ENCODE data around the gene NFKB2.

NFKB2 gene

GRCh38 chr10:102422545-102423129 lies 27.1 kb downstream of the NFKB2 start:
- no peak for DNase-seq (ENCODE audit: low read depth)

DNA sequence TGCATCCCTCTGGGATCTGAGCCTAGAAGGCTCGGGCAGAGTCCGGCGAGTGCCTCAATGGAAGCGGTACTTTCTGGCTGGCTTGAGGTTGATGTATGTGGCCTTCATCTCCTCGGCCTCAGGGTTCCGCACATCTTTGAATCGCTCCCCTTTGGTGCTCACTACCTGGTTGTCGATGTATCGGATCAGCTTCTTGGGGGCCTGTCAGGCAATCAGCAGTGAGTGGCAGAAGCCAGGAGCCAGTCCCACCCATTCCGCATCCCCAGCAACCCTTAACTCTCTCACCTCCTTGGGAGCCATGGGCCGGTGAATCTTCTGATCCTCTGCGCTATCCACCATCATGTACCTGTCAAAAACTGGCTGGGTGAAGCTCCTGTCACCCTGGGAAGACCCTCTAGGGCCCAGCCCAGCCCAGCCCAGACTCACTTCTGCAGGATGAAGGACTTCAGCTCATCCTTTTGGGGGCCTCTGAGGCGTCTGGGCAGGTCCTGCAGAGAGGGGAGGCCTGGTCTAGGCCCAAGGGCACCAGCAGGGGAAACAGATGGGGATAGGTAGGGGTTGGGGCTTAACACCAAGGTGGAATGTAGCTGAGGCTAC lies 28.0 kb downstream of the NFKB2 start:
- DNase-seq (ENCODE audit: low read depth), result no peak

DNA sequence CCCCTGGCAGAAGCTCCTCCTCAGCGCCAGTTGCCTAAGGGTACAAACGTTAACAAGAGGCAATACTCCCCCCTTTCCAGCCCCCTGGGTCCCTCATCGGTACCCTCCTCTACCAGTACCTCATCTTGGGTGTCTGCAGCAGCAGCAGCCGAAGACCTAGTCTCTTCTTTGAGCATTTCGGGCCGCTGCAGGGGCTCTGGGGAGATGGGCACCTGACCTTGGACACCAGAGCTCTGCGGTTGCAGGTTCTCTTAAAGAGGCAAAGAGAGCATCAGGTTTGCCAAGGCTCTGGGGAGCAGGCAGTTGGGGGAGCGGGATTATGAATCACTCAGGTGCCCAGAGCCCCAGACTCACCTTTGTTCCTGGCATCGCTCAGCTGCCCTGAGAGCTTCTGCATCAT lies 28.6 kb downstream of the NFKB2 start:
- no peak for DNase-seq (ENCODE audit: low read depth)

DNA sequence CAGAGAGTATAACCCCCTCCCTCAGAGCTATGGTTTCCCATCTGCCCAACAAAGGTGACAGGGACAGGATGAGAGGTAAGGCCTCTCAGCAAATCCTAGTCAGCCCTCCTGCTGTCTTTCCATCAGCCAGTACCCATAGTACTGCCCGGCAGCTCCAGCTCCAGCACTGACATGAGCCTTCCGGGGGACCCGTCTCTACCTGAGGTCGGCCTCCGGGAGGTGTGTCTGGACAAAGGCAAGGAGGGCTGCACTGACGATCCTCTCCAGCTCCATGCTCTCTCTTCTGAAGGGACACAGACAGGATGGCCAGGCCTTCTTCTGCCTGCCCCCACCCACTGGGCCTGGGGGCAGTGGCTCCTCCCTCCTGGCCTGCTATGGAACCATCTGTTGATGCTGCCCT lies 29.4 kb downstream of the NFKB2 start:
- no peak for DNase-seq (ENCODE audit: low read depth)

- no peak for DNase-seq (ENCODE audit: low read depth)
These were observed 29.9 kb downstream of the NFKB2 start for GRCh38 chr10:102425444-102425843.

DNA sequence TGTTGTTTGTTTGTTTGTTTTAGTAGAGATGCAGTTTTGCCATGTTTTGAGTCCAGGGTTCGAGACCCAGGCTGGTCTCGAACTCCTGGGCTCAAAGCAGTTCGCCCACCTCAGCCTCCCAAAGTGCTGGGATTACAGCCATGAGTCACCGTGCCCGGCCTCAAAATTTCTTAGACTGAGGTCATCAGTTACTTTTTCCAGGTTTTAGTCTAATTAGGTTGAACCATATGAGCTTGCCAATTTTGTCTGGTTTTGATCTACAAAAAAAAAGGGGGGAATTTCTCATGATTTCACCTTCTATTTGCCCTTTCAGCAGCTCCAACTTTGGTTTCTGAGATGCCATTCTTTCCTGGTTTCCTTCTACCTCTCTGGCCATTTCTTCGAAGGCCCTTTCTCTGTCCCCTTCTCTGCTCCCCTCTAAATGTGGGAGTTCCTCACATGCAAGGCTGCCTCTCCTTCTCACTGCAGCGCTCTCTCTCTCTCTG lies 31.3 kb downstream of the NFKB2 start:
- no peak for DNase-seq (ENCODE audit: low read depth)

DNA sequence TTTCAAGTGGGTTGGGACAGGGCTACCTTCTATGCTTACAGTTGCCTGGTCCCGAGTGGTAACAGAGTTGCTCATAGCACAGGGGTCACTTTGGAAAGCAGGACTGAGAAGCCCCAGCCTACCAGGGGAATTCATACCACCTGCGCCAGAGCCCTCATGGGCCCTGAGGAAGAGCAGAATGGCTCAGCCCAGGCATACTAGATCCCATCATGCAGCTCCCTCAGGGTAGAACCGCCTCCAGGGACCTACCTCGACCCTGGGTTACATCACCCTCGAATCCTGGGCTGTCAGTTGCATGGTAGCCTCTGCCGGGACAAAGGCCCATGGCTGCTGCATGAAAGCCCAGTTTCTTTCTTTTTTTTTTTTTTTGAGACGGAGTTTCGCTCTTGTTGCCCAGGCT lies 34.0 kb downstream of the NFKB2 start:
- DNase-seq (ENCODE audit: low read depth), result no peak

DNA sequence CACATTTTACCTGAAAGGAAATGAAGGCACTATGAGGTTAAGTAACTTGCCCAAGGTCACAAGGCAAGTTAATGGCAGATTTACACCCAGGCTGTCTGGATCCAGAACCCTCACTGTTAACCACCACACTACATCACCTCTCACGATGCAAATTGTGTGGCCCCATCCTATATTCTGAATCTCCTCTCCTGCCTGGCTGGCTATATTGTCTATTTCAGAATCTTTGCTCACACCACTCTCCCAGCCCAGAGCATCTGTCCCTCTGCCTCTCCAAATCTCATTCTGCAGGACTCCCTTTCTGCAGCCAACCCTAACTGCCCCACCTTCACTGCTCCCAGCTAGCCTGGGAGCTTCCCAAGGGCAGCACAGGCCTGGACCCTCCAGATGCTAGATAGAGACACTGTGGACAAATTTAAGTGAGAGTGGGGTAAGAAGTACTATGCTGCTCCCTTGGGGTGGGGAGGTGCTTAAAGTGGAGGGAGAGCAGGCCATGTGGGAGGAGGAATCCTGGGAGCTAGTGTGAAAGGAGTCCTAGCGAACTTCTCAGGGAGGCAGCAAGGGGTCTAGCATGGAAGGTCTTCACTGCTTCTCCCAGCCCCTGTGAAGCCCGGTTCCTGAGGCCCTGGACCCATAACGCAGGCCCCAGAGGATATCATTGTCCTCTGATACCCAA lies 36.1 kb downstream of the NFKB2 start:
- no peak for DNase-seq (ENCODE audit: low read depth)

DNA sequence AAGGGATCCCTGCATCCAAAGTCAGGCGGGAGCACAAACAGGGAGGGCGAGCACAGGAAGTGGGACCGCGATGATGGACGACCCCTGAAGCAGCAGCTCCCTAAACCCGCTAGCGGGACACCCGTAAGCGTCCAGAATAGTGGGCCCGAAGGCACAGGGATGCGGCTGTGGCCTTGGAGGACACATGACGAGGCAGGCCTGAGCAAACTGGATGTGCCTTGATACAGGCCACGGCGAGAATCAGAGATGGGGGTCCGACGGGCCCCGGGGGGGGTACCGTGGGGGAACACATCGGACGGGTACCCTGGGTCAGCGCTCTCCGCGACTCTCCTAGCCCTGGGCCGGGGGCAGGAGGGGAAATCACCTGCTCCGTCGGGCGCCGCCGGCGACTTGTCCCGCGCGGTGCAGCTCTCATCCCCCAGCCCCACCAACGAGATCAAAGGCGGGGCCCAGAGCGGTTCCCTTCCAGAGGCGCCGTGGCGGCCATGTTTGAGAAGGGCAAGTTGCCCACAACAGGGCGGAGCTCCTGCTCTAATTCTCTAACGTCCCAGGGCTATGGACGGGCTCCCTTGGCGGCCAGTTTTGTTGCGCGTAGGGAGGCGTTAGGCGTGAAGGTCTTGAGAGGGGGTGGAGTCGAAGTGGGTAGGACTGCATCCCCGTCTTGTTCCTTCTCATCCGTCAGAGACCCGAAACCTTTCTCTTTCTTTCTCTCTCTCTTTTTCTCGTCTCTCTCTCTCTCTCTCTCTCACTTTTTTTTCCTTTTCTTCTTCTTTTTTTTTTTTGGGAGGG lies 36.9 kb downstream of the NFKB2 start, which contains the start of gene CUEDC2:
Gene CUEDC2, minus strand, starts transcription at position 413 of the 789 bp plus-strand sequence. CDS start 7,386 bp downstream, outside the sequence.
- DNase-seq (ENCODE audit: low read depth), result peak; percentile 95

DNA sequence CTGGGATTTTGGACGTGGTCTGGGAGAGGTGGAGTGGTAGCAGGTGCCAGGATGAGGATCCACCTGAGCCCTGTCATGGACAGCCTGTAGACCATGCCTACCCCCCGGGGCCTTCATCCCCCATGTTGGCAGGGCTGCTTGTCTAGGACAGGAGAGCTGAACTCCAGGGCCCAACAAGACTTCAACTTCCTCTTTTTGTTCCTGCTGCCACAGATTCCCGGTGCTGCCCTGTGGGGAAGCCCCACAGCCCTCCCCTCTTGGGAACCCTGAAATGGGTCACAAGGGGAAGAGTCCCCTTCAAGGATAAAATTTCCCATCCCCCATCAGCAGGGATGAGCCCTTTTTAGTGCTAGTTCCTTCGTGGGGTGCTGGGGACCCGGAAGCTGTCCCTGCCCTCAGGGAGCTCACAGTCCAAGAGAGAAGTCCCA lies 38.1 kb downstream of the NFKB2 start:
- DNase-seq (ENCODE audit: low read depth), result no peak

DNA sequence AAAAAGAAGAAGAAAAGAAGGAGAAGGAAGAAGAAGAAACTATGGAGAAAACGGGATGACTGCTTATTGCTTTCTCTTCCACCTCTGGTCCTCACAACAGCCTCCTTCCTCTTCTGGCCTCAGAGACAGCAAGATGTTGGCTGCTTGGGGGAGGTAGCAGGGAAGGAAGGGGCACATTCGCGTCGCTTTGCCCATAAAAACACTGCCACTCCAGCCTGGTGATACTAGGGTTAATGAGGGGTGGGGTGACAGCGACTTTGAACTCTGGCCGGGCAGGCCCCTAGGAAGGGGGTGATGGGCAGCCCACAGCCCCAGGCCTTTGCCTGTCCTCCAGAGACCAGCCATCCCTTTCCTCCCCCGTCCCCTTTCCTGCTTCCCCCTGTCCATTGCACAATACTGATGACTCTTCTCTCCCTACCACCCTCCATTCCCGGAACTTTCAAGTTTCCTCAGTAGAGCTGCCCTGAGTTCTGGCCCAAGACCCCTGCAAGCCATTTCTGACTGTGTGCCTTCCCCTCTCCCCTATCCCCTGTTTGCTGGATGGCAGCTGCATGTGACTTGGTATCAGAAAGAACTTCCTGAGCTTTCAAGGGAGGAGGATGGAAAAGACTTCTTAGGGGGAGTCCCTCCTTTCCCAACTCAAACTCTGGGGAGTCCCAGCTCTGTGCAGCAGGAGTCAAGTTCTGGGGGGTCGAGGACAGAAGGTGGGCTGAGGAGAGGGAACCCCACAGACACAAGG lies 39.1 kb downstream of the NFKB2 start:
- no peak for DNase-seq (ENCODE audit: low read depth)

GRCh38 chr10:102435133-102435497 lies 39.6 kb downstream of the NFKB2 start:
- DNase-seq (ENCODE audit: low read depth), result no peak

DNA sequence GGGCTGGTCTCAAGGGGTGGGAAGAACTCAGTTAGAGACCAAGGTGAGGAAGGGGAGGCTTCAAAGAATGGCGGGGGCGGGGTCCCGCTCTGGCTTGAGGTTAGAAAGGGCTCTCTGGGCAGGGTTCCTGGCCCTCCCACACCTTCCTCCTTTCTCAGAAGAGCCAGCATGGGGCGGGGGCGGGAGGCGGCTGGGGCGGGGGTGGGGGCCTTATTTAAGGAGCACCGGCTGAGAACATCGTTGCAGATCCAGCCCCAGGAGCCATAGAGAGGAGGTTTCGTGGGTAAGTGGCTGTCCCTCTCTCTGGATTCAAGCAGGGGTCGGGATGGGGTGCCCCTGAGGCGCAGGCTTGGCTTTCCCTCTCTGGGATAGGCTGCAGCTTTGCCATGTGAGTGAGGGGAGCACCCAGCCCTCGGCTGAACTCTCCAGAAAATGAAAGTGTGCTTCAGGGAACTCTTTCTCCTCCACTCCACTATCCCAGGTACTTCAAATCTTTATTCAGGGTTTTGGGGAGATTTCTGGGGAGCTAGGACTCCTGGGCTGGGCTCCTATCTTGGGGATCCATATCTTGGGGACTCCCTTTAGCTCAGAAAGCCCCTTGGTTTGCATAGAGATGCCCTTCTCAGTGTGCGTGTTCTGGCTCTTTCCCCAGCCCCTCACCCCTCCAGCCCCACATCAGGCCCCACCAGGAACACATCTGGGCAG lies 40.2 kb downstream of the NFKB2 start:
- no peak for DNase-seq (ENCODE audit: low read depth)

GRCh38 chr10:102436312-102436711 lies 40.8 kb downstream of the NFKB2 start:
- DNase-seq (ENCODE audit: low read depth), result no peak

- DNase-seq (ENCODE audit: low read depth), result no peak
These were observed 42.0 kb downstream of the NFKB2 start for GRCh38 chr10:102437515-102437914.

DNA sequence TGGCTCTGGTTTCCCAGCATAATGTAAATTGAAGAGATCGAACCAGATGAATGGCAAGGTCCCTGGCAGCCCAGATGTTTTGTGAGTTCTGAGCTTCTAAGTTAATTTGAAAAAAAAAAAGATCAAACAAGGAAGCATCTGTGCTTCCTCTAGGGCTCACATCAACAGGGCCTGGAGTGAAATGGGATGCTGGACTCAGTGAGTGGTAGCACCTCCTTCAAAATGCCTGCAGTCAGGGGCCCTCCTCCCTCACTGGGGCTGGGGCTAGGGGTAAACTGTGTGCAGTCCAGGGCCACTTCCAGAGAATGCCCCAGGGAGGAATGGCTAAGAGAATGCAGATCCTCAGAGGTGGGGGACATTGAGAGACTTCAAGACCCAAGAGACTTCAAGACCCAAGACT lies 42.9 kb downstream of the NFKB2 start:
- no peak for DNase-seq (ENCODE audit: low read depth)

DNA sequence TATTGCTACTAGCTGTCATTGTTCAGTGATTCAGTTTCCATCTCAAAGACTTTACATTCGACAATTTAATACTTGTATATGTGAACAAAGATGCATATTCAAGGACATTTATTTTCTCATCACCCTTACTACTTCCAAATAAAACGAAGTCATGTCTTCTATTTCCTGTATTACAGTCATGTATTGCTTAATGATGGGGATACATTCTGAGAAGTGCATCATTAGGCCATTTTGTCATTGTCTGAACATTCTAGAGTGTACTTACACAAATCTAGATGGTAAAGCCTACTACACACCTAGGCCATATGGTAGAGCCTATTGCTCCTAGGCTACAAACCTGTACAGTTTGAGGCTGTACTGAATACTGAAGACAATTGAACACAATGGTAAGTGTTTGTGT lies 49.3 kb downstream of the NFKB2 start:
- no peak for DNase-seq (ENCODE audit: low read depth)

- peak; percentile 76 for DNase-seq (ENCODE audit: low read depth)
These were observed 54.0 kb downstream of the NFKB2 start for GRCh38 chr10:102449321-102450123.

DNA sequence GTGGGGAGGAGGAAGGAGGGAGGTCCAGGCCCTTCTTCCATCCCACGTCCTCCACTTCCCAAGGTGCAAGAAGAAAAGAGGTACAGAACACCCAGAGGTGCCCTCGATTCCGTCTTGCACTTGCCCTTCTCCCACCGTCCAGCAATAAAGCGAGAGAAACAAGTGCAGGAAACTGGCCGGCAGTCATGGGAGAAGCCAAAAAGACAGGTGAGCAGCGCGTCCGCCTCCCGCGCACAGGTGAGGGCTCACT lies 54.5 kb downstream of the NFKB2 start:
- DNase-seq (ENCODE audit: low read depth), result no peak

DNA sequence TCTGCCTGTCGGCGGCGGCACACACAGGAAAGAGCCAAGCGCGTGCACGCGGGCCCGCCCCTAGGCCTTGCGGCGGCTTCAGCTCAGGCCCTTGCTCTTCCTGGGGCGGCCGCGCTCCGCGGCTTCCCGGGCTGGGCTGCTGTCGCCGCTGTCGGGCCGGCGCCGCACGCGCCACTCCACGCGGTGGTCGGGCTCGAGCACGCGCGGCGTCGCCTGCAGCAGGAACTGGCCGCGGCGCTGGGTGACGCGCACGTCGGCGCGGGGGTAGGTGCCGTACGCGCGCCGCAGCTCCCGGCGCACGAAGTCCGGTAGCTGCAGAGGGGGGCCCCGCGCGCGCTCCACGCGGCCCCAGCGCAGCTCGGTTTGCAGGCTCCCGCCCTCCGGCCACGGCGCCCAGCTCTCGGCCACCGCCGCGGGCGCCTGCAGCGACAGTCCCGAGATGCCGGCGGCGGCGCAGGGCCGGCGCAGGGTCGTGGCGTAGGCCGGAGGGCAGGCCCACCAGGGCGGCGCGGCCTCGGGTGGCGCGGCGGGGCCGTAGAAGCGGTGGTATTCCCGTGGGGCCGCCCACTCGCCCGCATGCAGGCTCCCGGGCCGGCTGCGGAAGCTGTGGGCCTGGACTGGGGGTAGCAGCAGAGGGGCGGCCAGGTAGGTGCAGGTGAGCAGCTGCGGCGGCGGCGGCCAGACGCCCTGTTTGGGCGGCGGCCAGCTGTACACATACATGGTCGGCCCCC lies 55.0 kb downstream of the NFKB2 start:
- peak; percentile 77 for DNase-seq (ENCODE audit: low read depth)
